Caco-2 (cell line): ENCODE measurements around the gene NNT. TPM values are rescaled to one million over a fixed set of nuclear protein-coding genes. Genes with fewer than 3 reads are reported as not detected.
"Not testable (repeated sequence)": the region's sequence is repeated elsewhere in the genome, so short reads cannot be mapped to it uniquely, and the experiment has no call there.

ENCODE experiments used
- BruUV-seq: library from RNA; stranded (reverse); fragments of 400-500 nt; replicated peaks from 2 replicates; lab custom pipeline; 2021; lab: Mats Ljungman, UMichigan
- CTCF ChIA-PET: fragments of 300-600 bp; sonication (Branson Sonifier 250); formaldehyde crosslinking; loops from one replicate; lab custom pipeline; 2022; ENCODE audit warnings: antibody characterized with exemption; lab: Charles Lee
- POLR2A ChIA-PET: fragments of 300-600 bp; sonication (Branson Sonifier 250); formaldehyde crosslinking; loops from one replicate; lab custom pipeline; 2022; ENCODE audit warnings: antibody characterized with exemption; lab: Charles Lee
- DNase-seq, 2 experiments: peaks; one replicate each; pipeline versions ENCODE4 v3.0.0 to v3.0.0-alpha.2; 2020 to 2022
- H3K27me3 ChIP-seq: replicated peaks from 2 replicates; pipeline ENCODE4 v1.6.0; 2011; ENCODE audit warnings: low read length; ENCODE audit not compliant: control insufficient read depth, insufficient read depth
- H3K36me3 ChIP-seq: 2 replicates; pipeline ENCODE4 v1.5.1; 2011; ENCODE audit warnings: low read length; ENCODE audit not compliant: control insufficient read depth, insufficient read depth
- H3K4me1 ChIP-seq: fragments of 250-450 bp; sonication (Bioruptor Pico); 2 replicates; pipeline ENCODE4 v1.5.1; 2020; ENCODE audit warnings: mild to moderate bottlenecking
- H3K4me3 ChIP-seq: 2 replicates; pipeline ENCODE4 v1.5.1; 2011; ENCODE audit warnings: low read depth, mild to moderate bottlenecking, control low read depth, low read length
- H3K9me3 ChIP-seq: fragments of 250-450 bp; sonication (Bioruptor Pico); 2 replicates; pipeline ENCODE4 v1.5.1; 2020; ENCODE audit warnings: mild to moderate bottlenecking, moderate library complexity
- H3K27ac Mint-ChIP-seq: one replicate; pipeline ENCODE4 v1.8.0; 2022; ENCODE audit warnings: mixed read lengths; ENCODE audit not compliant: unreplicated experiment
- H3K27me3 Mint-ChIP-seq: one replicate; pipeline ENCODE4 v1.8.0; 2022; ENCODE audit warnings: mixed read lengths; ENCODE audit not compliant: insufficient read depth, unreplicated experiment
- H3K36me3 Mint-ChIP-seq: one replicate; pipeline ENCODE4 v1.8.0; 2022; ENCODE audit warnings: mild to moderate bottlenecking, mixed read lengths; ENCODE audit not compliant: insufficient read depth, unreplicated experiment
- H3K4me1 Mint-ChIP-seq: one replicate; pipeline ENCODE4 v1.8.0; 2022; ENCODE audit warnings: low read depth, mixed read lengths; ENCODE audit not compliant: unreplicated experiment
- H3K4me3 Mint-ChIP-seq: one replicate; pipeline ENCODE4 v1.8.0; 2022; ENCODE audit warnings: mild to moderate bottlenecking, moderate library complexity, mixed read lengths; ENCODE audit not compliant: unreplicated experiment
- H3K9me3 Mint-ChIP-seq: one replicate; pipeline ENCODE4 v1.8.0; 2022; ENCODE audit warnings: mixed read lengths; ENCODE audit not compliant: unreplicated experiment
- intact Hi-C: fragments of 100-400 bp; cut with micrococcal nuclease; formaldehyde crosslinking; loops from one replicate; pipeline ENCODE4 v1.10.0; 2022; ENCODE audit not compliant: unreplicated experiment
- total RNA-seq: library from RNA; stranded (reverse); gene quantifications from 2 replicates; pipeline ENCODE4 v1.2.3, GENCODE V29; 2022
- TF ChIP-seq, protein P1 (sequence below), 2 experiments: fragments of 200-600 bp in 1 of 2; IDR thresholded peaks; 1 replicate in 1 of 2; 2 replicates in 1 of 2; pipeline versions ENCODE4 v1.5.1 to v1.8.0; 2011 to 2022; ENCODE audit warnings: antibody characterized with exemption in 1 of 2, control low read depth in 1 of 2, inconsistent platforms in 1 of 2, low read depth in 1 of 2, low read length in 1 of 2, mild to moderate bottlenecking in 1 of 2, moderate library complexity in 1 of 2; ENCODE audit not compliant: insufficient read depth in 1 of 2, severe bottlenecking in 1 of 2, unreplicated experiment in 1 of 2

Gene NNT
- total RNA-seq, 1 experiment from 2014 or later = 44.8 TPM

DNA sequence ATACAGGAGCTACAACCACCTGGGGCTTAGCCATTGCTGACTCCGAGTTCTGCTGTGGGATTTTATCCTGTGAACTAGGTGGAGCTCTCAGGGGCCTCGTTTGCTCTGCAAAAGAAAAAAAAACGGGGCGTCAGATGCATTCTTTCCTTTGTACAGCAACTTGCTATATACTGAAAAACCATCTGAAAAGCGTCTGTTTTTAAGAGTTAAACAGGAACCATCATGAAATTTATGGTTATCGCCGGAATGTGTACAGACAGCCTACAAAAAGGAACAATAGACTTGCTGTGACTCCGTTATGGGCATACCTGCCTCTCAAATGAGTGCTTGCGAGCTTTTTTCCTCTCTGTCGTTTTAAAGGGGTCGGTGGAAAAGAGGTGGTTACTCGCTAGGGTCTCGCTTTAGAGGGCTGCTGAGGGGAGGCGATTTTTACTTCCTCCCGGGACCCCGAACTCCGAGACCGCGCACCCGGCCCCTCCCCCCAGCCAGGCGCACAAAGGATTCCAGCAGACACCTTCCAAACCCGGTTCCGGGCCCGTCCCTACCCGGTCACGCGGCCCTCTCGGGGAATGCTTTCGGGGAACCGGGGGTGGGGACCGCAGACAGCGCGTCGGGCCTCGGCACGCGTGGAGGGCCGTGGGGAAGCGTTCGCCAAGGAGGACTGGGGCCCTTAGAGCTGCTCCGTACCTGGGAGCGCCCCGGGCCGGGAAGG lies 46.9 kb upstream of the NNT start:
- intact Hi-C loops = loop anchor here (1.0 to 2.0 kb wide), 2 partner anchors 41 to 73 kb away; partner anchors contain the start of genes C5orf34 and TMEM267
- no peaks in the 10 kb centered on the region for H3K4me1 ChIP-seq
- peak; percentile 62 to 74 for DNase-seq
- peak overlapping the region; percentile 72 for H3K4me3 Mint-ChIP-seq
- no TSS peak for BruUV-seq
- H3K36me3 ChIP-seq = no peaks in the 10 kb centered on the region
- no peaks in the 10 kb centered on the region for H3K27me3 Mint-ChIP-seq
- peak overlapping the region; percentile 90 for H3K4me3 ChIP-seq
- peaks cover 1% of the 10 kb centered on the region for H3K4me1 Mint-ChIP-seq
- H3K27me3 ChIP-seq = no peaks in the 10 kb centered on the region
- ChIA-PET CTCF (interaction anchor here (2.0 kb wide), 1 partner anchor 72 kb away, joined by 11 read pairs; the partner anchor contains the start of gene TMEM267), POLR2A (interaction anchor here (0.5 to 1.7 kb wide), 6 partner anchors 41 to 1681 kb away, joined by 3 to 7 read pairs (median 3); partner anchors contain the start of genes C5orf34, NNT and TMEM267)
- H3K9me3 Mint-ChIP-seq = no peaks in the 10 kb centered on the region
- no peaks in the 10 kb centered on the region for H3K9me3 ChIP-seq
- TF ChIP-seq, protein P1, sequence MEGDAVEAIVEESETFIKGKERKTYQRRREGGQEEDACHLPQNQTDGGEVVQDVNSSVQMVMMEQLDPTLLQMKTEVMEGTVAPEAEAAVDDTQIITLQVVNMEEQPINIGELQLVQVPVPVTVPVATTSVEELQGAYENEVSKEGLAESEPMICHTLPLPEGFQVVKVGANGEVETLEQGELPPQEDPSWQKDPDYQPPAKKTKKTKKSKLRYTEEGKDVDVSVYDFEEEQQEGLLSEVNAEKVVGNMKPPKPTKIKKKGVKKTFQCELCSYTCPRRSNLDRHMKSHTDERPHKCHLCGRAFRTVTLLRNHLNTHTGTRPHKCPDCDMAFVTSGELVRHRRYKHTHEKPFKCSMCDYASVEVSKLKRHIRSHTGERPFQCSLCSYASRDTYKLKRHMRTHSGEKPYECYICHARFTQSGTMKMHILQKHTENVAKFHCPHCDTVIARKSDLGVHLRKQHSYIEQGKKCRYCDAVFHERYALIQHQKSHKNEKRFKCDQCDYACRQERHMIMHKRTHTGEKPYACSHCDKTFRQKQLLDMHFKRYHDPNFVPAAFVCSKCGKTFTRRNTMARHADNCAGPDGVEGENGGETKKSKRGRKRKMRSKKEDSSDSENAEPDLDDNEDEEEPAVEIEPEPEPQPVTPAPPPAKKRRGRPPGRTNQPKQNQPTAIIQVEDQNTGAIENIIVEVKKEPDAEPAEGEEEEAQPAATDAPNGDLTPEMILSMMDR (IDR thresholded peaks at IDR 0.05; ENCODE audit: insufficient read depth in 1 of 2, low read depth in 1 of 2, low read length in 1 of 2, severe bottlenecking in 1 of 2, unreplicated experiment in 1 of 2) = no peak
- peaks cover 10% of the 10 kb centered on the region for H3K36me3 Mint-ChIP-seq
- peak overlapping the region; percentile 94 for H3K27ac Mint-ChIP-seq

DNA sequence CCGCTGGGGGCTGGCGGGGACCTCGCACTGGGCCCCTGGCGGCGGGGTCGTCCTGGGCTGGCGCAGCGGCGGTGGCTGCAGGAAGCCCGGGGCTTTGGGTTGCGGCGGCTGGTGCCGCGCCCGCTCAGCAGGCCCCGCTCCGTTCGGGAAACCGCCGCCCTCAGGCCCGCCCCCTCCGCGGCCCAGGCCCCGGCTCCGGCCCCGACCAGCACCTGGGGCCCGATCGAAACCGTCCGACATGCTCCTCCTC lies 46.4 kb upstream of the NNT start:
- CTCF ChIA-PET, BruUV-seq, H3K36me3 Mint-ChIP-seq, H3K27me3 ChIP-seq, H3K9me3 Mint-ChIP-seq, H3K9me3 ChIP-seq, DNase-seq, H3K36me3 ChIP-seq, H3K27me3 Mint-ChIP-seq, H3K4me1 Mint-ChIP-seq, H3K4me1 ChIP-seq: not testable (repeated sequence)
- intact Hi-C loops = loop anchor here (1.0 to 2.0 kb wide), 2 partner anchors 41 to 74 kb away; partner anchors contain the start of genes C5orf34 and TMEM267
- Mint-ChIP-seq H3K27ac (peak overlapping the region; percentile 94), H3K4me3 (peak overlapping the region; percentile 72)
- H3K4me3 ChIP-seq = peak overlapping the region; percentile 90
- POLR2A ChIA-PET = interaction anchor here (0.9 to 1.2 kb wide), 2 partner anchors 47 to 73 kb away, joined by 3 to 5 read pairs; partner anchors contain the start of genes NNT and TMEM267

DNA sequence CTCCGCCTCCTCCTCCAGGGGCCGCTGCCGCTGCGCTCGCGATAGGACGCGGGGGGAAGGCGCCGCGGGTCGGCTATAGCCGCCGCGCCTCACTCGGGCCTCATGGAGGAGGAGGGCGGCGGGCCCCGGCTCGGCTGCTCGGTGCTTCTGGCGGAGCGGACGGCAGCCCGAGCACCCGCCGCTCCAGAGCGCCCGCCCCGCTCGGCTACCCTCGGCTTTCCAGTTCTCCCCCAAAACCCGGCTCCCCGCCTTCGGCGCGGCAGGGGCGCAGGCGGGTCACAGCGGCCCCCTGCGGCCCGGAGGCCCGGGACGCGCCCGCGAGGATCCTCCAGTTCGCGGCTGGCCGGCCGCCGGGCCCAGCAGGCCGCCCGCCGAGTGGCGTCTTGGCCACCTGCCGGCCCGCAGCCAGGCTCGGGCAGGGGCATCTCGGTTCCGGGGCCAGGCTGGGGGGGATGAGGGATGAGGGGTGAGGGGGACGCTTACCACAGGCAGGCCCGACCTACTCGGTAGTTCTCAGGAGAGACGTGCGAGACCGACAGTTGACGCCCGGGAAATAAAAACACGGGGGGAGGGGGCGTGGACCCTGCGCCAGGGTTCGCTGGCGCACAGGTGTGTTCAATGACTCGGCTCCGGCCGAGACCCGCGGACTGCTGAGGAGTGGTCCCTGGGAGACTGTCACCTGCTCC lies 46.0 kb upstream of the NNT start, which contains the start of gene PAIP1:
TSS of gene PAIP1 (minus strand) at position 221 of the 686 bp plus-strand sequence. CDS start 231 bp downstream, outside the sequence.
- peak; percentile 91 to 93 for DNase-seq
- Histone ChIP-seq H3K27me3 (no peaks in the 10 kb centered on the region), H3K9me3 (no peaks in the 10 kb centered on the region), H3K4me3 (peak within 1 kb of the TSS; percentile 90), H3K36me3 (no peaks in the 10 kb centered on the region), H3K4me1 (no peaks in the 10 kb centered on the region)
- intact Hi-C loops = loop anchor here (1.0 to 2.0 kb wide), 3 partner anchors 42 to 74 kb away; partner anchors contain the start of genes C5orf34 and TMEM267
- Mint-ChIP-seq H3K36me3 (peaks cover 8% of the 10 kb centered on the region), H3K9me3 (no peaks in the 10 kb centered on the region), H3K4me3 (peak within 1 kb of the TSS; percentile 72), H3K27ac (peak within 1 kb of the TSS; percentile 94), H3K4me1 (no peaks in the 10 kb centered on the region), H3K27me3 (no peaks in the 10 kb centered on the region)
- POLR2A ChIA-PET = interaction anchor here (0.9 kb wide), 1 partner anchor 73 kb away, joined by 5 read pairs; the partner anchor contains the start of gene TMEM267
- TF ChIP-seq, protein P1 (IDR thresholded peaks at IDR 0.05; ENCODE audit: insufficient read depth in 1 of 2, low read depth in 1 of 2, low read length in 1 of 2, severe bottlenecking in 1 of 2, unreplicated experiment in 1 of 2) = peak; percentile 56 to 70
- CTCF ChIA-PET = no interaction called here
- TSS peak; percentile 61 for BruUV-seq
